DMS153 (cell line): ENCODE results near the gene FXYD6.
A peak's percentile ranks its signal among the peaks of the same experiment; 100 is the strongest.

ENCODE experiments used
- DNase-seq: peaks from one replicate; lab custom pipeline; 2025; lab: John Stamatoyannopoulos, UW

Gene FXYD6

GRCh38 chr11:117792992-117793391 lies 83.5 kb downstream of the FXYD6 start:
- no peak for DNase-seq

- DNase-seq, result peak; percentile 28
Observed at GRCh38 chr11:117792241-117792640, 84.2 kb downstream of the FXYD6 start.

GRCh38 chr11:117790279-117790678 lies 86.2 kb downstream of the FXYD6 start:
- DNase-seq, result no peak

- DNase-seq, result no peak
Observed at GRCh38 chr11:117789241-117789640, 87.2 kb downstream of the FXYD6 start.
